Endothelial cell of umbilical vein (primary cell): ENCODE measurements around the gene TIFAB. TPM values are rescaled to one million over a fixed set of nuclear protein-coding genes. Genes with fewer than 3 reads are reported as not detected.
"Not testable (repeated sequence)": the region's sequence is repeated elsewhere in the genome, so short reads cannot be mapped to it uniquely, and the experiment has no call there.

ENCODE experiments used
- BruUV-seq: library from RNA; stranded (reverse); fragments of 400-500 nt; replicated peaks from 2 replicates; lab custom pipeline; 2021; lab: Mats Ljungman, UMichigan
- CTCF ChIA-PET: fragments of 300-600, 350-600 bp; sonication (Branson Sonifier 250); formaldehyde crosslinking; loops from one replicate; lab custom pipeline; 2021; ENCODE audit warnings: antibody characterized with exemption, inconsistent platforms; lab: Charles Lee
- POLR2A ChIA-PET: fragments of 300-600, 350-600 bp; sonication (Branson Sonifier 250); formaldehyde crosslinking; loops from one replicate; lab custom pipeline; 2021; ENCODE audit warnings: antibody characterized with exemption, inconsistent platforms; lab: Charles Lee
- DNase-seq: peaks from one replicate; pipeline ENCODE4 v3.0.0-alpha.2; 2011; ENCODE audit warnings: low read depth, low spot score
- FAIRE-seq: peaks from 2 replicates; lab custom pipeline; 2011; peaks lifted over from hg19 to GRCh38; lab: Jason Lieb, UNC
- H2AFZ ChIP-seq: 2 replicates; pipeline ENCODE4 v1.6.0; 2012; ENCODE audit warnings: low read depth, low read length, control low read depth, inconsistent platforms
- H3K27ac ChIP-seq: 2 replicates; pipeline ENCODE4 v1.5.1; 2011; ENCODE audit warnings: low read depth, mild to moderate bottlenecking, control low read depth, low read length, moderate library complexity; ENCODE audit not compliant: insufficient read depth
- H3K27me3 ChIP-seq, 2 experiments: 2 replicates each; pipeline versions ENCODE4 v1.6.0 to v1.6.1; 2011; ENCODE audit warnings: low read length in 2 of 2, mixed read lengths in 1 of 2; ENCODE audit not compliant: control insufficient read depth in 2 of 2, insufficient read depth in 2 of 2
- H3K36me3 ChIP-seq, 2 experiments: 2 replicates in 1 of 2; 3 replicates in 1 of 2; pipeline ENCODE4 v1.5.1; 2011; ENCODE audit warnings: low read length in 2 of 2, mild to moderate bottlenecking in 1 of 2, moderate library complexity in 1 of 2; ENCODE audit not compliant: control insufficient read depth in 2 of 2, insufficient read depth in 2 of 2; ENCODE audit errors: extremely low read depth in 1 of 2
- H3K4me1 ChIP-seq: 3 replicates; pipeline ENCODE4 v1.5.1; 2011; ENCODE audit warnings: mild to moderate bottlenecking, low read length; ENCODE audit not compliant: control insufficient read depth, insufficient read depth; ENCODE audit errors: extremely low read depth
- H3K4me2 ChIP-seq: 2 replicates; pipeline ENCODE4 v1.6.1; 2011; ENCODE audit warnings: low read length, control low read depth, mixed read lengths; ENCODE audit not compliant: insufficient read depth
- H3K4me3 ChIP-seq, 3 experiments: fragments of 200-600 bp in 1 of 3; sonication (generic), shearing (Covaris generic) in 1 of 3; replicated peaks in 1 of 3; 2 replicates each; pipeline ENCODE4 v1.5.1; 2011 to 2016; ENCODE audit warnings: control low read depth in 3 of 3, low read length in 3 of 3, mild to moderate bottlenecking in 2 of 3, inconsistent platforms in 1 of 3, low read depth in 1 of 3, moderate library complexity in 1 of 3; ENCODE audit not compliant: insufficient read depth in 1 of 3
- H3K79me2 ChIP-seq: 2 replicates; pipeline ENCODE4 v1.6.0; 2012; ENCODE audit warnings: low read length, inconsistent platforms; ENCODE audit not compliant: control insufficient read depth, insufficient read depth
- H3K9ac ChIP-seq: replicated peaks from 2 replicates; pipeline ENCODE3; 2011; ENCODE audit warnings: low read length, control low read depth; ENCODE audit not compliant: insufficient read depth; ENCODE audit errors: extremely low read depth
- H3K9me1 ChIP-seq: replicated peaks from 3 replicates; pipeline ENCODE4 v1.6.0; 2011; ENCODE audit warnings: mild to moderate bottlenecking, low read length; ENCODE audit not compliant: control insufficient read depth, insufficient read depth; ENCODE audit errors: extremely low read depth
- H3K9me3 ChIP-seq: replicated peaks from 2 replicates; pipeline ENCODE4 v1.5.1; 2012; ENCODE audit warnings: low read length, inconsistent platforms; ENCODE audit not compliant: control insufficient read depth, insufficient read depth
- H4K20me1 ChIP-seq: replicated peaks from 2 replicates; pipeline ENCODE3; 2011; ENCODE audit warnings: mild to moderate bottlenecking, low read length; ENCODE audit not compliant: control insufficient read depth, insufficient read depth; ENCODE audit errors: extremely low read depth
- EZH2 ChIP-seq: IDR thresholded peaks from 2 replicates; pipeline ENCODE4 v1.6.1; 2012; ENCODE audit warnings: borderline replicate concordance, low read depth, mild to moderate bottlenecking, moderate library complexity, low read length, inconsistent platforms; ENCODE audit not compliant: severe bottlenecking
- JUN ChIP-seq: IDR thresholded peaks from 2 replicates; pipeline ENCODE4 v1.6.1; 2011; ENCODE audit warnings: borderline replicate concordance, low read depth; ENCODE audit not compliant: insufficient read length, insufficient read depth
- POLR2A ChIP-seq: IDR thresholded peaks from 2 replicates; pipeline ENCODE4 v1.6.1; 2012; ENCODE audit warnings: low read depth, mild to moderate bottlenecking, control low read depth, low read length
- dilution Hi-C: fragments of 300-500 bp; cut with MboI; formaldehyde crosslinking; loops from one replicate; pipeline ENCODE4 v1.15.0; 2019; ENCODE audit warnings: low sequenced_read_pairs; ENCODE audit not compliant: extremely low pct_ligation_motif_present
- intact Hi-C: fragments of 100-400 bp; cut with micrococcal nuclease; formaldehyde crosslinking; loops from one replicate; pipeline ENCODE4 v1.10.0; 2022
- polyA plus RNA-seq, 4 experiments: library from polyadenylated mRNA; depleted of rRNA in 3 of 4; stranded (reverse) in 3 of 4; unstranded in 1 of 4; fragments of >200 nt; gene quantifications; 2 replicates each; pipeline versions ENCODE4 v1.2.1 to v1.2.3, GENCODE V29; 2011 to 2012; ENCODE audit warnings: missing spikeins in 1 of 4
- total RNA-seq: library from RNA; stranded (reverse); gene quantifications from 2 replicates; pipeline ENCODE4 v1.2.3, GENCODE V29; 2021

The TIFAB gene
- total and polyA plus RNA-seq, 2 donors (not counting 3 experiments of a cell fraction or from before 2014, with no cell fraction given) = not detected

GRCh38 chr5:135497971-135498636, 46.0 kb upstream of the TIFAB start:
- Histone ChIP-seq H3K9ac (no peak overlapping the region), H3K36me3 (no peaks in the 10 kb centered on the region), H3K4me1 (no peaks in the 10 kb centered on the region), H3K9me3 (no peaks in the 10 kb centered on the region), H3K4me2 (no peak overlapping the region), H2AFZ (no peak overlapping the region), H3K27me3 (peaks cover 3 to 25% of the 10 kb centered on the region in 2 experiments), H3K79me2 (no peaks in the 10 kb centered on the region), H4K20me1 (no peaks in the 10 kb centered on the region), H3K27ac (no peak overlapping the region), H3K4me3 (no peak overlapping the region), H3K9me1 (no peaks in the 10 kb centered on the region)
- ChIA-PET POLR2A (interaction anchor here (0.6 kb wide), 1 partner anchor 51 kb away, joined by 3 read pairs; no protein-coding TSS in a partner anchor), CTCF (interaction anchor here (1.0 to 1.1 kb wide), 2 partner anchors 63 to 68 kb away, joined by 3 to 4 read pairs; no protein-coding TSS in a partner anchor)
- FAIRE-seq (no peak), DNase-seq (no peak)
- no TSS peak for BruUV-seq
- dilution Hi-C loops = no loop called here
- TF ChIP-seq EZH2 = no peak
- no peak for TF ChIP-seq POLR2A
- no peak for TF ChIP-seq JUN
- intact Hi-C loops = no loop called here

DNA sequence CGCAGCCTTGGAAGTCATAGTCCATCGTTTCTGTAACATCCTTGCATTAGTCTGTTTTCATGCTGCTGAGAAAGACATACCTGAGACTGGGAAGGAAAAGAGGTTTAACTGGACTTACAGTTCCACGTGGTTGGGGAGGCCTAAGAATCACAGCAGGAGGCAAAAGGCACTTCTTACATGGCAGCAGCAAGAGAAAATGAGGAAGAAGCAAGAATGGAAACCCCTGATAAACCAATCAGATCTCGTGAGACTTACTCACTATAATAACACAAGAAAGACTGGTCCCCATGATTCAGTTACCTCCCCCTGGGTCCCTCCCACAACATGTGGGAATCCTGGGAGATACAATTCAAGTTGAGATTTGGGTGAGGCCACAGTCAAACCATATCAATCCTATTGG, 43.4 kb upstream of the TIFAB start:
- POLR2A ChIA-PET, intact Hi-C loops: not testable (repeated sequence)

More for the DNA sequence above, 43.4 kb upstream of the TIFAB start:
- dilution Hi-C loops, H3K4me3 ChIP-seq, H3K9ac ChIP-seq, H4K20me1 ChIP-seq, H3K9me1 ChIP-seq, DNase-seq, H3K4me1 ChIP-seq, H3K4me2 ChIP-seq, H2AFZ ChIP-seq, H3K79me2 ChIP-seq, H3K36me3 ChIP-seq, H3K9me3 ChIP-seq, H3K27ac ChIP-seq, BruUV-seq, FAIRE-seq: not testable (repeated sequence)
- CTCF ChIA-PET = interaction anchor here (0.8 to 1.8 kb wide), 3 partner anchors 29 to 71 kb away, joined by 3 to 5 read pairs (median 5); no protein-coding TSS in a partner anchor
- peaks cover 26 to 49% of the 10 kb centered on the region in 2 experiments for H3K27me3 ChIP-seq
